AML-193 (cell line): ENCODE data around the gene CTNND2.

Experiments used
- DNase-seq, 2 experiments: peaks; one replicate each; lab custom pipeline; 2025; lab: John Stamatoyannopoulos, UW

Gene CTNND2

DNA sequence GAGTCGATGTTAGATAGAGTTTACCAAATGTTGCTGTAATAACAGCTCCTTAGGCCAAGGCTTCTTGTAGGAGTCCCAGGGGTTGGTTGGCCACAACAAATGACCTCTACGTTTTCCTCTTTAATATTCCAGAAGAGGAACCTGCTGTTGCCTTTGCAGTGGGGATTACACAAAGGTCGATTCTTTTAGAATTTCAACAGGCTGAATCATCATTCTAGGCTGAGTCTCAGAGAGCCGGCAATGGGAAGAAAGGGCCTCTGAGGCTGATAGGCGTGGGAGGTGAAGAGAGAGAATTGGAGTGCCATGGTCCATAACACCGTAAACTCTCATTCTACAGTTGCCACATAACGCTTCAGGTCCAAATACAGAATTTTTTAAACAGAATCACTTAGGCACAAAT lies 737.3 kb downstream of the CTNND2 start:
- DNase-seq: no peak

DNA sequence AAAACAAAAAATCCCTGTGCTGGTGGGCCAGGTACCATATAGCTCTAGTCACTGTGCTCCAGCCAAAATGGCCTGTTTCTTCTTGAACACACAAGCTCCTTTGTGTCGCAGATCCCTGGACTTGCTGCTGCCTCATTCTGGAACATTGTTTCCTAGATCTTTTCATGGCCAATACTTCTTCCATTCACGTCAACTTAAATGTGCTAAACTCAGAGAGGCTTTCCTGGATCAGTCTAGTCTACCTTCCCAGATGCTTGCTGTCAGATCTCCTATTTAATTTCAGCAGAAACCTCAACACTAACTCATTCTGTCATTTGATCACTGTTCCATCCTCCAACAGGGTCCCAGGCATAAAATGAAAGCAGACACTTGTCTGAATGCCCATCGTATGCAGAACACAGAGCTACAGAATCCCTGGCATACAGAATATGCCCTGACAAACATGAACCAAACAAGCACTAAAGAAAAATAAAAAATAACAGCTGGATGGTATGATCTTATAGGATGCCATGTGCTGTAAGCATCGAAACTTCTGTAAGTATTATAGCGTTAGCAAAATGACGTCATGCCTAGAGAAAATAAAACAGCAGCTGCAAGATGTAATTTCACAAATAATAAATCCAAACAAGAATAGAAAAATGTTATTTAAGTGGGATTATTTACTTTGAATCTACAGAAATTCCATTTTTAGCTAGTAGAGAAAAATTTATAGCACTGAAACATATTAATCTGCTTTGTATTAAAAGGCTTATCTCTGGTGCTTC lies 739.5 kb downstream of the CTNND2 start:
- no peak for DNase-seq

DNA sequence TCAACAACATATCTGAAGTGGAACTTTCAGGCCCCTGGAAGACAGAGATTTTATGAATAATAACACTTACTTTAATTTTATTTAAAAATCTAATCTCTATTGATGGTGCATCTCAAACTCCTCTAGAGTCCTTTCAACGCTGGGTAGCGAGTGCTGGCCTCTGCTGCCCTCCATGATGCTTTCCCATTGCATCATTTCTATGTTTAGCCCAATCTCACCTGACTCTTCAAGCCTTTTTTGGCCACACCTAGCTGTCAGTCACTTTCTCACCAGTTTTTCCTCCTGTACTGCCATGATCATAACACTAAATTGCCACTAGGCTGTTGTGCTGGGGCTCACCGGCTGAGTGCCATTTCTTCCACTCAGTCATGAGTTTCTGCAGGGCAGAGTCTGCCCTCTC lies 747.1 kb downstream of the CTNND2 start:
- no peak for DNase-seq

DNA sequence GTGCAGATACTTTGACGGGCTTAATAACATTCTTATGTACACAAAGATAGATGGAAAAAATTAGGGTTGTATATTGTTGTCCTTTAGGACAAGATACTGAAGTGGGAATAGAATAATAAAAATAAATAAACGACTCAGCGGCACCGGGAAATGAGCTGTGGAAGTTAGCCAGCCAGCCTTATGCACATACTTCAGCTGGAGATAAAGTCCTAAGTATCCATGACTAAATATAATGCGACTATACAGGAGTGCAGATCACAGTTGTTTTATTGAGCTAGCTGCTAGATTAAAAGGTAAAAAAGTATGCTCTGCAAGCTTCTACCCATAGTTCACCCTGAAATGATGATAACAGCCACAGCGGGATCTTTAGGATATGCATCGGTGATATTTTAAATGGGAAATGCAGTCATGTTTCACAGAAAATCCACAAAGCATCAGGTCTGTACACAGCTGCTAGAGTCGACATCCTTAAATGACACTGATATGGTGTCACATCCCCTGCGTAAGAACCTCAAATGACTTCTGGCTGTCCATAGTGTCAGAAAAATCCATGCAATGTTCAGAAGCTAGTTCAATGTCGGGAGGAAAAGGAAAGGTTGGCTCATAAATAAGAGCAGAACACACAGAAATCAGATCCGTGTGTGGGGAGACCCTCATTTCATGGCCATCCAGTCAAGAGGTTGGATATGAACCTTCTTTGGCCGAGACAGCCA lies 750.4 kb downstream of the CTNND2 start:
- DNase-seq: no peak

- DNase-seq: no peak
Measured at GRCh38 chr5:11152368-11152767, 751.9 kb downstream of the CTNND2 start.

- no peak for DNase-seq
Measured at GRCh38 chr5:11150976-11151375, 753.3 kb downstream of the CTNND2 start.

- no peak for DNase-seq
Measured at GRCh38 chr5:11148810-11149539, 755.3 kb downstream of the CTNND2 start.

DNA sequence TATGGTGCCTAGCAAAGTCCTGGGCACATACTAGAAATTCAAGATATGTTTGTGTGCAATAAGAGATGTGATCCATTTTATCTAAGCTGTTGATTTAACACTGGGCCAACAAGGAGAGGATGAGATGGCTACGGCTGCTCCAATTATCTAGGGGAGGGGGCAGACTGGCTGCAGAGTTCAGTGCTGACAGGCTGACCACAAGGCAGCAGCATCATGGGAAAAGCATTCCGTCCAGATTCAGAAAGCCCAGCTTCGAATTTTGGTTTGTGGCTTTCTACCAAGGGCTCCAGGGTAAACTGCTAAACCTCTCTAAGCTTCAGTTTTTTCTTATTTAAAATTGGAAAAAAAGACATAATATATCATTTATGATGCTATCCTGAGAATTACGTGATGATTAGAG lies 758.1 kb downstream of the CTNND2 start:
- DNase-seq: no peak

- DNase-seq: no peak
Measured at GRCh38 chr5:11143456-11144267, 760.6 kb downstream of the CTNND2 start.

DNA sequence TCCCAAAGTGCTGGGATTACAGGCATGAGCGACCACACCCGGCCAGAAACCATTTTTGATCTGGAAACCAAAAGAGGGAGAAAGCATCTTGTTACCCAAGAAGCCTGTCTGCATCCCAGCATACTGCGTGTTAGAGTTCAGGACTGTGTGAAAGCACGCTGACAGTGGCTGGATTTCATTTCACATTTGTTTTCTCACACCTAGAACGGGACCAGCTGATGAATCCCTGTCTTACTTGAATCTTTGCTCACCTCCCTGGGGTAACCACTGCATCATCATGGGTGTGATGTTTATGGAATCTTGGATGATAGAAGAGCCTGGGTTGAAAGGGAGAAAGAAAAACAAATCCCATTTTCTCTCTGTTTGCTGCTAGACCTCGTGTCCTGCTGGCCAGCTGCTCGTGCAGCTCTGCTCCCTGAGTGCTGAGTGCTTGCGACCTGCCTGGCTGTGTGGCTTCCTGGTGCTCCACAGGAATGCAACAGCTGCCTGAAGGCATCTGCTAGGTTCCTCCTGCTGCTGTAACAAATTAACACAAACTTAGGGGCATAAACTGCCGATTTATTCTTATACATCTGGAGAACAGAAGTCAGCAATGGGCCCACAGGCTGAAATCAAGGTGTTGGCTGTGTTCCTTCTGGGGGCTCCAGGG lies 764.9 kb downstream of the CTNND2 start:
- DNase-seq: no peak

- no peak for DNase-seq
Measured at GRCh38 chr5:11130131-11130530, 774.1 kb downstream of the CTNND2 start.

GRCh38 chr5:11128021-11128420 lies 776.2 kb downstream of the CTNND2 start:
- no peak for DNase-seq

DNA sequence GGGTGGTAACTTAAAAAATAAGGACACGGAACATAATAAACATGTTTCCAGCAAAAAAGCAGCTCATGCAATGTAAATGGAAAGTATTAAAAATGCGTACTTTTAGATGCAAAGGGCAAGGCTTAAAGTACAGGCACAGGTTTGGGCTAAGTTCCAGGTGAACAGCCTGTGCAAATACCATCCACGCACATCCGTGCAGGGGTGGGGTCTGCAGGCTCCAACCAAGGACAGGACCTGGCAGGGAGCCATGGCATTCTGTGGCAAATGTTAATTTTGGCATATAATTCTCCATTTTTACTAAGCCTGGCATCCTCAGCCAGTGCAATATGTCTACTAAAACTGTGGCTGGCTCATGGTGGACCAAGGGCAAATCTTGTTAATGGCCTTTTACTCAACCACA lies 777.4 kb downstream of the CTNND2 start:
- DNase-seq: no peak

DNA sequence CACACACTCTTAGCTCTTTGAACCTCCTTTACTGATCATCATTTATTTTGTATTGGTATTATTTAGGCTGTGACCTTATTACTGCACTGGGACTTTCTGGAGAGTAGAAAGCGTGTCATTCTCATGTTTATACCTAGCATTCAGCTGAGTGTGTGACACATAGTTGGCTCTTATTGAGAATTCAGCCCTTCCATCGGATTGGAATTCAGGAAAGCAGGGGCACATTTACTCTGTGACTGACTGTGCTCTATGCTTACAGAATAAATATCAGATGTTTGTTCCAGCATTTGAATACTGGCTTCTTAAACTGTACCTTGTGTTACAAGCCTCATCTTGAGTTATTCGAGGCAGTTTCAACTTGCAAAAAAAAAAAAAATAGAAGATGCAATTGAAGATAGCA lies 782.4 kb downstream of the CTNND2 start:
- DNase-seq: no peak

DNA sequence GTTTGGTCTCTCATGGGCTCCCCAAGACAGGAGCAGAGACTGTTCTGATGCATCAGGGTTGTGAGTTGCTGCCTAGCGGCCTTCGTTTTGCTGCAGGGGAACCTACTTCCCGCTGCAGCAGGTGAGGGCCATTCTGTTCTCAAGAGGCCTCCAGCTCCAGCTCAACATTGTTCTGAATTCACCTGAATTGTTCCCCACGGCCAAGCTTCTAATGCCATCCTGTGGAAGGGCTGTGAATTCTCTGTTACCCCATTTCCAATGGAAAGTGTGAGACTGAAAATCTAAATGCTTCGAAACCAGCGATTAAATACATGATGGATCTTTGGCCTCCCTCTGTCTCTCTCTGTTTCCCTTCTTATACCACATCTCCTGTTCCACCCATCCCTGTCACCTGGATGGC lies 794.1 kb downstream of the CTNND2 start:
- DNase-seq: no peak

DNA sequence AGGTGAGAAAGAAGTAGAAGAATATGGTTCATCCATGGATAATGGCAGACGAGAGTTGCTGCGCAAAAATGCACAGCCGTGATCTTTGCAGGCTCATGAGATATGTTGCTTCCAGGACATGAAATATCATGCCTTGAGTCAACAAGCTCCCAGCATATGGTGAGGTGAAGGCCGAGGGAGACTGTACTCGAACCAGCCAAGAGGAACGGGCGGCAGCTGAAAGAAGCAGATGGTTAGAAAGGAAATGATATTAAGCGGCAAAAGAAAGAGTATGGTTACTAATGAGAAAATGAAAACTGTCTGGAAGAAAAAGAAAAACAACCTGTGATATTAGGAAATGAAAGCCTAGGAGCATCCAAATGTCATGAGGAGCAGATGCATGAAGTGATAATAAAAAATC lies 798.5 kb downstream of the CTNND2 start:
- no peak for DNase-seq

DNA sequence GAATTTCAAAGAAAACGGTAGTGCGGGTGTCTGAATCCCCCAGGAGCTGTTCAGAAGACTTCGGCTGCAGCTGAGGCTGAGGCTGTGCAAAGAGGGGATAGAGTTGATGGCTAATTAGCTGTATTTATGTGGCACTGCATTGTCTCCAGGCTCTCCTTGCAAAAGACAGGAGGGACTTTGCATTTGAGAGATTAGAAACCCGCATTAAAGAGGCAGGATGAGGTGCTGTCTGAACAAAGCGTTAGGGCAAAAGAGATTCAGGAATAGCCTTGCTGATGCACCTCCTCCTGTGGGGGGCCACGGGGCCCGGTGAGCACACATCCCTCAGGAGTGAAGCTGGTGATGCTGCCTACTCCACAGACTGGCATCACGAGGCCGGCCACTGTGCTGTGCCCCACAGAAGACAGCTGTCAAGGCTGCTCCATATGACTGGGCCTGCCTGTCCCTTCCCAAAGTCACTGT lies 799.6 kb downstream of the CTNND2 start:
- DNase-seq: no peak

- DNase-seq: no peak
Measured at GRCh38 chr5:11104210-11104609, 800.0 kb downstream of the CTNND2 start.

- DNase-seq: no peak
Measured at GRCh38 chr5:11084111-11084510, 820.1 kb downstream of the CTNND2 start.

- DNase-seq: no peak
Measured at GRCh38 chr5:11082404-11082945, 821.8 kb downstream of the CTNND2 start.

DNA sequence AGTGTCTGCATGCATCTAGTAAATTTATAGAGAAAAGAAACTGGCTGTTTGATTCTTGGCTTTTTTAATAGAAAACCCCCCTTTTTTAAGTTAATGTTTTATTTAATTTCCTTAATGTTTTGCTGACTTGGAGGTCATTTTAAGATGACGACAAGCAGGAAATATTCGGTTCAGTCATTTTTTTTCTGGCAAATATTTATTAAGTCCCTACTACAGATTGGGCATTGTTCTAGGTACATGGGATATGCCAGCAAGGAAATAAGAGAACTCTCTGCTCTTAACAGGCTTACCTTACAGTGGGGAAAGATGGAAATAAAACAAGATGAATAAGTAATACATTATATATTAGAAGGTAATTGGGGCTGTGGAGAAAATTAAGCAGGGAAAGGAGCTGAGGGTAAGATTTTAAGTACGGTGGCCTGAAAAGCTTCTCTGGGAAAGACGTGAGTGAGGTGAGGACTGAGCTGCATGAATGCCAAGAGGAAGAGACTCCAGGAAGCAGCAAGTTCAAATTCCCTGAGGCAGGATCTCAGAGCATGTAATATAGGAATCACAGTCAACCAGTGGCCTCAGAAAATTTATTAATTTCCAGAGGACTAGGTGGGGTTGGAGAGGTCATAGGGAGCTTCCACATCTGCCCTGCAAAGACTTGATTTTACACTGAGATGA lies 827.2 kb downstream of the CTNND2 start:
- DNase-seq: no peak
